OCI-LY3 (cell line): ENCODE data around the gene BLM.

Experiments used
- CTCF ChIP-seq: fragments of 200-600, 300-600 bp; sonication (generic); IDR thresholded peaks from 2 replicates; pipeline ENCODE4 v1.5.1; 2014; ENCODE audit warnings: antibody characterized with exemption, low read length, low read depth
- EZH2phosphoT487 ChIP-seq: fragments of 200-600 bp; shearing (Covaris generic); IDR thresholded peaks from 2 replicates; pipeline ENCODE4 v1.6.1; 2018; ENCODE audit warnings: antibody characterized with exemption, mixed run types, low read depth

GRCh38 chr15:90709278-90709677 lies 7.9 kb upstream of the BLM start:
- no peak for TF ChIP-seq CTCF
- no peak for TF ChIP-seq EZH2phosphoT487
